ENCODE measurements around the gene LORICRIN.

DNA sequence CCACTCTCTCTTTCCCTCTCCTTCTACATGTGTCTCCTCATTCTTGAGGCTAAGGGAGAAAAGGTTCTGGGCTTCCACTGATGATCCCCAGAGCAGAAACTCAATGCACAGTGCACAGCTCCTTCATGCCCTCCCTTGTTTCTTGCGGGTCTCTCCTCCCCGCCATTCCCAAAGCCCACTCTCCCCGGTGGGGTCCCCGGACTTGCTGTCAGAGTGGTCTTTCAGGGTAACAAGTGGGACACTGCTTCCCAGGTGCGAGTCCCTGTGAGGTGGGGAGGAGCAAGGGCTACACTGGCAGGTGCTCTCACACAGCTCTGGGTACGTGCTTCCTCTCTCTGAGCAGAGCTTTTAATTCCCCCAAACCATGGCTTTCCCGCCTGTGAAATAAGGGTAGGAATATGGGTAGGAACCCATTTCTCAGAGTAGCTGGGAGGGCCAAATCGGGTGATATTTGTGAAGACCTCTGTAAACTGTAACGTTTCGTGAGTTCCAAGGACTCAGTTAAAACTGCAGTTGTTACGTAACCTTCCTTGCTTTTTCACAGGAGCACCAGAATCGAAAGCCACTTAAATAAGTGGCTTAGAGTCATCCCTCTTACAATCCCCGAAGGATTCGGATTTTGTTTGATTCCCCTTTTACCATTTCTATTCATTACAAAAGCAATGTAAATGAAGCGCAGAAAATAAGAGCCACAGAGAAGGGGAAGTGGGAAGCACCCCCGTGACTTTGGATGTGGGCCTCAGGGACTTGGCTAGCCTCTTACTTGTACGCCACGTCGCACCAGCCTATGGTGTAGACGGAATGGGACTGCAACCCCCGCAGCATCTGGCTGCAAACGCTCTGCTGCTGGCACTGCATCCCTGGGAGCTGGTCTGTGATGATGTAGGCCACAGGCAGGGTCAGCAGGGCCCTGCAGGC is 47.1 kb downstream of the LORICRIN start:
- TF ChIP-seq, protein P1, sequence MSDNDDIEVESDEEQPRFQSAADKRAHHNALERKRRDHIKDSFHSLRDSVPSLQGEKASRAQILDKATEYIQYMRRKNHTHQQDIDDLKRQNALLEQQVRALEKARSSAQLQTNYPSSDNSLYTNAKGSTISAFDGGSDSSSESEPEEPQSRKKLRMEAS (IDR thresholded peaks at IDR 0.05; ENCODE audit: low read depth, low read length) = no peak
- TF ChIP-seq, protein P2, sequence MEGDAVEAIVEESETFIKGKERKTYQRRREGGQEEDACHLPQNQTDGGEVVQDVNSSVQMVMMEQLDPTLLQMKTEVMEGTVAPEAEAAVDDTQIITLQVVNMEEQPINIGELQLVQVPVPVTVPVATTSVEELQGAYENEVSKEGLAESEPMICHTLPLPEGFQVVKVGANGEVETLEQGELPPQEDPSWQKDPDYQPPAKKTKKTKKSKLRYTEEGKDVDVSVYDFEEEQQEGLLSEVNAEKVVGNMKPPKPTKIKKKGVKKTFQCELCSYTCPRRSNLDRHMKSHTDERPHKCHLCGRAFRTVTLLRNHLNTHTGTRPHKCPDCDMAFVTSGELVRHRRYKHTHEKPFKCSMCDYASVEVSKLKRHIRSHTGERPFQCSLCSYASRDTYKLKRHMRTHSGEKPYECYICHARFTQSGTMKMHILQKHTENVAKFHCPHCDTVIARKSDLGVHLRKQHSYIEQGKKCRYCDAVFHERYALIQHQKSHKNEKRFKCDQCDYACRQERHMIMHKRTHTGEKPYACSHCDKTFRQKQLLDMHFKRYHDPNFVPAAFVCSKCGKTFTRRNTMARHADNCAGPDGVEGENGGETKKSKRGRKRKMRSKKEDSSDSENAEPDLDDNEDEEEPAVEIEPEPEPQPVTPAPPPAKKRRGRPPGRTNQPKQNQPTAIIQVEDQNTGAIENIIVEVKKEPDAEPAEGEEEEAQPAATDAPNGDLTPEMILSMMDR (IDR thresholded peaks at IDR 0.05; ENCODE audit: low read depth, low read length) = no peak
- no peak for TF ChIP-seq POLR2A (IDR thresholded peaks at IDR 0.05; ENCODE audit: extremely low read depth, insufficient read length)
